NCI-H2196 treated with DMSO at 0.1 percent for 48 hours (cell line): ENCODE measurements around the gene FAM89B.

ENCODE experiments used
- DNase-seq: peaks from one replicate; lab custom pipeline; 2025; ENCODE audit not compliant: unreplicated experiment; lab: John Stamatoyannopoulos, UW

The FAM89B gene

DNA sequence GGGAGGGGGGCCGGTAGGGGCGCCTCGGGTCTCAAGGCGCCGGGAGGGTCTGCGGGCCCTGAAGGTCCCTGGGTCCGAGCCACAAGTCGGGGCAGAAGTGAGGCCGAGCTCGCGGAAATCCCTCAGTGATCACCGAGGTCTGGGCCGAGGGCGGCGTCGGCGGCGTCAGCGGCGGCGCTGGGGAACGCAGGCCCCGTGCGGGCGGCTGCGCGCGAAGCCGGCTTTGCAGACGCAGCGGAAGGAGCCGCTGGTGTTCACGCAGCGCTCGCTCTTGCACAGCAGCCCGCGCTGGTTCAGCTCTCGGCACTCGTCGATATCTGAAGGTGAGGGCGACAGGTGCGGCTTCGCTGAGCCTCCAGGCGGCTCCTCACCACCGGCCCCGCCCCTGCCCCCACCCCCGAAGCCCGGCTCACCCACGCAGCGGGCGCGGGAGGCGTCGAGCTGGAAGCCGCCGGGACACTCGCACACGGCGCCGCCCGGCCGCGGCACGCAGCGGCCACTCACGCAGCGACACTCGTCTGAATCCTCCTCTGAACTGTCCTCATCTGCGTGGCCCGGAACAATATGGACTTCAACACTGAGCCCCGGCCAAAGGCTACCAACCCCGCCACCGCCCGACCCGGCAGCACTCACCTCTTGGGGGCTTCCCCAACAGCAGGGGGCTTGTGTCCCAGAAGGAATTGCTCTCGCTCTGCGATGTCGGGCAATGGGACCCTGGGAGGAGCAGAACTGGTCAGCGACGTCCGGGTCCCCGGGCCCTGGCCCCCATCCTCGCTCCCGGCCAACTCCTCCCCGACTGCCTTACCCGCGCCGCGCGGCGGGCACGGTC lies 33.2 kb upstream of the FAM89B start:
- DNase-seq: no peak

GRCh38 chr11:65539744-65540289 lies 32.5 kb upstream of the FAM89B start:
- DNase-seq: no peak

DNA sequence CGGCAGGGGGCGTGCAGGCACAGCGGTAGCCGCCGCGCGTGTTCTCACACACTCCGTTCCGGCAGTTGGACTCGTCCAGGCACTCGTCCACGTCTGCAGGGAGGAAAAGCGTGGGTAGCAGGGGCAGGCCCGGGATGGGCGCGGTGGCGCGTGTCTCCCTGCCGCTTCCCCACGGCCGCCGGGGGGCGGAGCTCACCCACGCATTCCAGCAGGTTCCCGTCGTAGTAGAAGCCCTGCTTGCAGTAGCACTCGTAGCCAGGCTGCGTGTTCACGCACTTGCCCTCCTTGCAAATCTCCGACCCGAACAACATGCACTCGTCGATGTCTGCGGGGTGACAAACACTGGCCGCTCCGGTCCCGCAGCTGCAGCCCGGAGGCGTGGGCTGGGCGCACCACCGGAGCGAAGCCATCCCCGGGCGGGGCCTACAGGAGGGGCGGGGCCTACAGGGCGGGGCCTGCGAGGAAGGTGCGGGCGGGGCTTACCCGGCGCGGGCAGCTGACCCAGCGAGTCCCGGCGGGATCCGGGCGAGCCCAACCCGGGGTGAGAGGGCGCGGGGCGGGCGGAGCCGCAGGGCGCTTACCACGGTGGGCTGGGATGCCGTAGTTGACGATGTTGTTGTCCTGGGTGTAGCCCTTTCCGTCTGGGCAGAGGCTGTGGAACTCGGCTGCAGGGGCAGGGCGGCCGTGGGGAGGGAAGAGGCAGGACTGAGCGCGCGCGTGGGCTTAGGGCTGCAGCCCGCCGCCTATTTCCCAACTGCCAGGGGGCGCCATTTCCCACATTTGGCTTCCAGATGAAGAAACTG lies 31.8 kb upstream of the FAM89B start:
- DNase-seq: peak; percentile 79

DNA sequence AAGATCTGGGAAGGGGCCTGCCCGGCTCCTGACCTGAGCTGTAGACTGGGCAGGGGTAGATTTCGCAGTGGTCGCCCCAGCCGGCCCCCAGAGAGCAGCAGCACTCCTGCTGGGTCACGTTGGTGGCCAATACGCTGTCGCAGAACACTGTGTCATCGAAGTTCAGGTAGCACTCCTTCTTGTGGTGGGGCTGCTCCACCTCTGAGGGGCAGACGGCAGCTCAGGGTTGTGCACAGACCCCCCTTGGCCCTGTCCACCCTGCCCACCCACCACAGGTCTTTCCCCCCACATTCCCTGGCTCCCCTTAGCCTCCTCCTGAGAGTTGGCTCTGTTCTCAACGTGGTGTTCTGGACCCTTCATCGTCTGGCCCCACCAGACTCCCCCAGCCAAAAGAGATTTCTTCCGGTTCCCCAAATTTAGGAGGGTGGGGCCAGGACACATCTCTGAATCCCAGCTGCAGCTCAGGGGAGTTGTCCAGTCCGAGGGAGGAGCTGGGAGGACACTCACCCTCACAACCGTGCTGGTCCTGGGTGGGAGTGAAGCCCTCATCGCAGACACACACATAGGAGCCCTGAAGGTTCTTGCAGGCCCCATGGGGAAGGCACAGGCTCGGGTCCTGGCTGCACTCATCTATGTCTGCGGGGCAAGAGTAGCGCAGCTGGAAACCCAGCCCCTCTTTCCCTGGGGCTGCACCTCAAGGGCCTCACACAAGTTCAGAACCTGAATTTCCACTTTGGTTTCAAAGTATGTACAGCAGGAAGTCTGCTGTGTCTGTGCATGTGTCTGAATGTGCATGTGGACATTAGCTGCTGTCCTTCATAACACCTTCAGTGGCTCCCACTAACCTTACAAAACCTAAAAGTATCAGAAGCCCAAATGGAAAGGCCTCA lies 31.0 kb upstream of the FAM89B start:
- DNase-seq: no peak

DNA sequence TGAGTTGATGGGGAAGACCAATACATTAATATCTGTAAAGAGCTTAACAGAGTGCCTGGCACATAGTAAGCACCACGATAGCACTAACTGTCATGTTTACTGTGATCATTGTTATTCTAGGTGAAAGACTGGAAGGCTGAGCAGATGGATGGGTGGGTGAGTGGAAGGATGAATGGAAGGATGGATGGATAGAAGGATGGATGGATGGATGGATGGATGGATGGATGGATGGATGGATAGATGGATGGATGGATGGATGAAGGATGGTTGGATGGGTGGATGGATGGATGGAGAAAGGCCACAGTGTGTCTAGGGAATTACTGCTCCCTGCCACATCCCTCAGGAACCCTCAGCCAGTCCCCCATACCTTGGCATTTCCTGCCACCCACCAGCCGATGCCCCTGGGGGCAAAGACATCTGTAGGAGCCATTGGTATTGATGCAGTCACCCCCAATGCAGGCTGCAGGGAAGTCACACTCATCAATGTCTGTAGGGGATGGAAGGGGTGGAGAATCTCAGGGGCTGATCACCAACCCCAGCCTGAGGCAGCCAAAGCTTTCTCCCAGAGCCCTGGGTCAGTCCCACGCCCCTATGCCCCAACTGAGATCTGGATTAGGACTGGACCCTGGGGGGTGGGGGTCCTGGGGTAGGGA lies 29.5 kb upstream of the FAM89B start:
- DNase-seq: no peak

GRCh38 chr11:65545853-65546216 lies 26.5 kb upstream of the FAM89B start:
- no peak for DNase-seq

DNA sequence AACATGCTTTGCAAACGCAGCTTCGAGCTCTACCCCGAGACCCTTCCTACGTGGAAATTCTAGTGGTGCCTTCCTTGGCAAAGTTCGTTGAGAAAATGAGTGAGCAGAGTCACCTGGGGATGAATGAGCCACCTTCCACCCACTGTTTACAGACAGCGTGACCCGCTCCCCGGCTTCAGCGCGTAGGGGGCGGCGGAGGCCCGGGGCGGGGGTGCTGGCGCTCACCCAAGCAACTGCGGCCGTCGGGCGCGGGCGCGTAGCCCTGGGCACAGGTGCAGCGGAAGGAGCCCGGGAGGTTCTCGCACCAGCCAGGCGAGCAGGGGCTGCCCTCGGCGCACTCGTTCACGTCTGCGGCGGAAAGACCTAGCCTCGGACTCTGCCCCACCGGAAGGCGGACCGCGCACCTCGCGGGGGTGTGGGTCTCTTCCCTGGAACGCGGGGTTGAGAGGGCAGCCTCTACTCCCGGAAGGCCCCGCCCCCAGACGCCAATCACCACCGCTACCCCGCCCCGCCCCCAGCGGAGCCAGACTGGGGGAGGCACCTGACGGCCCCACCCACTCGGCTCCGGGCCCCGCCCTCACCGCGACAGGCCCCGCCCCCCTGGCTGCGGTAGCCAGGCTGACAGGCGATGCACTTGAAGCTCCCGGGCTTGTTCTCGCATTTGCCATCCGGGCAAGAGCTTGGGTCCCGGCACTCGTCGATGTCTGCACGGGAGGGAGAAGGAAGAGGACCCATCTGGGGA lies 25.9 kb upstream of the FAM89B start:
- peak; percentile 87 for DNase-seq

GRCh38 chr11:65547446-65548125 lies 24.8 kb upstream of the FAM89B start:
- DNase-seq: no peak

DNA sequence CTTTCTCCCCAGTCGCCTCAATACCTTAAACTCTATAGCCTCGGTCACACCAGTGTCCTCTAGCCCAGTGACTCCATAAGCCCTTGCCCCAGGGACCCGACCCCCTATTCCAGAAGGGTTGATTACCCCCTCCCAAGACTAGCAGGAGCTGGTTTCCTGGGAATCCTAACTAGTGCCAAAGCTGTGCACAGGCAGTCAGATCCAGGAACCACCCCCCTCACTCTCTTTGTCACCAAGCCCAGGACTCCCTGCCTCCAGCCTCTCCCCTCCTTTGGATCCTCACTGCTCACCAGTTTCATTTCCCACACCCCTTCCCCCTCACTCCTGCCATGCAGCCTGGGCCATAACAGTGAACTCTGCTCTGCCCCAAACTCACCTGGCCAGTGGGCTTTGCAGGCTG lies 23.9 kb upstream of the FAM89B start:
- DNase-seq: no peak

DNA sequence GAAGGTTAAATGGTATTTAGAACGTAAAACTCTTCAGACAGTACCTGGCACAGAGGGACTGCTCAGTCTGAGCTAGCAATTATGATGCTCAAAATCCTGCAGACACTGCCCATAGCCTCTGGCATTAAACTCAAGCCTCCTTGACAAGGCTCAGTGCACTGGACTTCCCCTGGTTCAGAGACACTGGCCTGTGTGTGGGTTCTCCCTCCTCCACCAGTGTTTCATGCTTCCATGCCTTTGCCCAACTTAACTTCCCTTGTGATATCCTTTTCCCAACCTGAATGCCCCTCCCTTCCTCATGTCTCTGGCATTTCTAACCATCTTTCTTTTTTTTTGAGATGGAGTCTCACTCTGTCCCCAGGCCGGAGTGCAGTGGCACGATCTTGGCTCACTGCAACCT lies 23.2 kb upstream of the FAM89B start:
- no peak for DNase-seq

GRCh38 chr11:65551572-65552387 lies 20.6 kb upstream of the FAM89B start:
- peak; percentile 89 for DNase-seq

GRCh38 chr11:65552388-65552951 lies 19.9 kb upstream of the FAM89B start:
- DNase-seq: peak; percentile 49

DNA sequence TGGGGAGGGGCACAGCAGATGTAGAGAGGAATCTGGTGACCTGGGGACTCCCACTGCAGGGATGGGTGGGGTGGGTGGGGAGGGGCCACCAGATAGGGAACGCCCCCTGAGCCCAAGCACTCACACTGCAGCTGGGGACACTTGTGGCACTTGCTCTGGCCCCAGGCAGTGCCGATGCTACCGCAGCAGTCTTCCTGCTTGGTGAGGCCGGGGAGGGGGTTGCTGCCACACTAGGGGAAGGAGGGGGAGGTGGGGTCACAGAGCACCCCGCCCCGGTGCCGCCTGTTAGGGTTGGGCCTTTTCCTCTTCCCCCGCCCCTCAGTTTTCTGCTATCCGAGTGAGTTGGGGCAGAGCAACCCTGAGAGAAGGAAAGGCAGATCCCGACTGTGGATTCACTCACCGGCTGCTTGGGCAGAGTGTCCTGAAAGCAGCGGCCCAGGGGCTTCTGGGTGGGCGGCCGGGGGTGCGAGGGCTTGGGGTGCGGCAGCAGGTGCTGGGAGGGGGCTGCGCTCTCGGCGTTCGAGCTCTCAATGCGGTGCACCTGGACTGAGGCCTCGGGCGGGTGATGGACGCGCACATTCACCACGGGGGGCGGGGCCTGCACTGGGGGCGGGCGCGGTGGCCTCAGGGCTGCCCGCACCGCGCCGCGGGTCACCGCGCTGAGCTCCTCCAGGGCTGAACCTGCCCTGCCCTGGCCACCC lies 18.9 kb upstream of the FAM89B start:
- DNase-seq: peak; percentile 85

- DNase-seq: no peak
These were observed 18.1 kb upstream of the FAM89B start for GRCh38 chr11:65554057-65554818.

DNA sequence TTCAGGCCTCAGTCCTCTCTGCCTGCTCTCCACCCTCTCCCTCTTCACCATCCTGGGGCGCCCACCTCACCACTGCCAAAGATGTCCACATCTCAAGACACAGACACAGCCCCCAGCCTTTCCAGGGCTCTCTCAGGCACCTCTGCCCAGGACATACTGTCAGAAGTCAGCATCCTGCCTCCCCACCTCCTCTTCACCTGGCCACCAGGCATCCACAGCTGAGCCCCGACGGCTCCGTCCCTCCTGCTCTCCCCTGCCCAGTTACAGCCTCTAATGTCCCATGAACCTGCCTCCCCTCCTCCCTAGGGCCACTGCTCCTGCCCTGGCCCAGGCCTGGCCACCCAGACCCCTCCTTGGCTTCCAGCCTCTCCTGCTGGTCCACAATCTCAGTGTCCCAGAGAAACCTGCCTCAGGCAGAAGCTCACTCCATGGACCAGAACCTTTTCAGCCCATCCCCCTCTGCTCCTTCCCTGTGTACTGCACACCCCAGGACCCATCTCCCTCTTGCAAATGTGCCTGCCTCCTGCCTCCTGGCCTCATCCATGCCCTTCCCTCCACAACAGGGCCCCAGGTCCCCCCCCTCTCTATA lies 17.4 kb upstream of the FAM89B start:
- no peak for DNase-seq

DNA sequence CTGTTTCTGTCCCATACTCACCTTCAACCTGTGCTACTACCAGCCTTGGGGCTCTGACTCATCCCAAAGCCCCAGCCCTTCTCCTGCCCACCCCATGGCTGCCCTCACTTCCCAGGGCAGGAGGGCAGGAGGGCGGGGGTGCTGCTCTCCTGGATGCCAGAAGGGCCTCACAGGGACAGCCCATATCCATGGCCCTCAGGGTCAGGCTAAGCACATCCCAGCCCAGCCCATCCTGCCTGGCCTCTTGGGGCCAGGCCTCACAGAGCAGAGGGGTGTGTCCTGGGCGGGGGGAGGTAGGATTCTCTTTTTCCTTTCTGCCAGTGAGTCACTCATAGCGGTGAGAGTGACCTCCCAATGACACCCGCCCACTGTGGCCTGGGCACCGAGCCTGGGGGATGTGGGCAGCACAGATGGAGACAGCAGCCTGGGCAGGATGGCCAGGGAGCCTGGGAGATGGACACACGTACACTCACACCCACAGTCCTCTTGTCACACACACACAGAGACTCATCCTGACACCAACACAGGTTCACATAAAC lies 16.6 kb upstream of the FAM89B start:
- DNase-seq: no peak
